Measurements from ENCODE around the gene BICRA.
A peak's percentile ranks its signal among the peaks of the same experiment; 100 is the strongest.

The BICRA gene

GRCh38 chr19:47600246-47601179 is 8.4 kb upstream of the BICRA start:
- DNase-seq = peak; percentile 80 to 100 (median 98)

- no peak for DNase-seq
Observed at GRCh38 chr19:47601180-47601904, 7.6 kb upstream of the BICRA start.

- DNase-seq = no peak
Observed at GRCh38 chr19:47603706-47604565, 5.0 kb upstream of the BICRA start.

- no peak for DNase-seq
Observed at GRCh38 chr19:47607564-47608073, 1.3 kb upstream of the BICRA start.

- peak in 55 of 56 donors; percentile 52 to 95 (median 83) for DNase-seq
Observed at GRCh38 chr19:47608074-47608918, 638 bp upstream of the BICRA start.

- peak in 30 of 56 donors; percentile 13 to 77 (median 45) for DNase-seq
Observed at GRCh38 chr19:47609906-47610894, 1.3 kb downstream of the BICRA start.

- no peak for DNase-seq
Observed at GRCh38 chr19:47610902-47611301, 2.0 kb downstream of the BICRA start.

GRCh38 chr19:47613165-47614020 is 4.5 kb downstream of the BICRA start:
- peak in 5 of 56 donors; percentile 18 to 50 (median 36) for DNase-seq

- DNase-seq = no peak
Observed at GRCh38 chr19:47614021-47614295, 5.0 kb downstream of the BICRA start.

GRCh38 chr19:47614559-47614958 is 5.6 kb downstream of the BICRA start:
- no peak for DNase-seq

GRCh38 chr19:47615230-47615629 is 6.3 kb downstream of the BICRA start:
- DNase-seq = no peak

GRCh38 chr19:47615714-47616113 is 6.8 kb downstream of the BICRA start:
- DNase-seq = peak in 49 of 56 donors; percentile 14 to 91 (median 60)

GRCh38 chr19:47618771-47619170 is 9.8 kb downstream of the BICRA start:
- peak in 14 of 56 donors; percentile 8 to 53 (median 20) for DNase-seq

- no peak for DNase-seq
Observed at GRCh38 chr19:47619763-47620162, 10.8 kb downstream of the BICRA start.

GRCh38 chr19:47623151-47623920 is 14.4 kb downstream of the BICRA start:
- no peak for DNase-seq

- DNase-seq = no peak
Observed at GRCh38 chr19:47623921-47624391, 15.0 kb downstream of the BICRA start.

GRCh38 chr19:47625650-47626049 is 16.7 kb downstream of the BICRA start:
- DNase-seq = no peak

Measured in amygdala (tissue), 56 donors.